ENCODE results near the gene SLC19A3.
"Not testable (repeated sequence)": the region's sequence is repeated elsewhere in the genome, so short reads cannot be mapped to it uniquely, and the experiment has no call there.

SLC19A3 gene

GRCh38 chr2:227717687-227718567 is at the start of gene SLC19A3:
Gene SLC19A3, minus strand, starts transcription at chr2:227718028. Its CDS starts 15,710 bp downstream, at chr2:227702318.
- no peak for DNase-seq

GRCh38 chr2:227766373-227766883 is 48.6 kb upstream of the SLC19A3 start:
- peak; percentile 34 for DNase-seq

GRCh38 chr2:227765788-227766372 is 48.1 kb upstream of the SLC19A3 start:
- no peak for DNase-seq

- DNase-seq: no peak
These were observed 44.1 kb upstream of the SLC19A3 start for GRCh38 chr2:227761740-227762476.

- DNase-seq: peak; percentile 36
These were observed 41.7 kb upstream of the SLC19A3 start for GRCh38 chr2:227759411-227760118.

GRCh38 chr2:227756261-227756660 is 38.4 kb upstream of the SLC19A3 start:
- peak; percentile 25 for DNase-seq

GRCh38 chr2:227748079-227748478 is 30.3 kb upstream of the SLC19A3 start:
- no peak for DNase-seq

- DNase-seq: no peak
These were observed 27.8 kb upstream of the SLC19A3 start, which contains the start of gene SCYGR8 for GRCh38 chr2:227745594-227745993. Gene SCYGR8, plus strand, starts transcription at chr2:227745894. Its CDS starts 0 bp downstream, at chr2:227745894.

GRCh38 chr2:227740705-227741104 is 22.9 kb upstream of the SLC19A3 start:
- DNase-seq: not testable (repeated sequence)

GRCh38 chr2:227739351-227739750 is 21.5 kb upstream of the SLC19A3 start:
- no peak for DNase-seq

- DNase-seq: no peak
These were observed 10.2 kb upstream of the SLC19A3 start, which contains the start of gene SCYGR7 for GRCh38 chr2:227728035-227728434. Gene SCYGR7, plus strand, starts transcription at chr2:227728335. Its CDS starts 0 bp downstream, at chr2:227728335.

GRCh38 chr2:227724394-227725039 is 6.7 kb upstream of the SLC19A3 start, which contains the start of gene SCYGR6:
Gene SCYGR6, minus strand, starts transcription at chr2:227724757. Its CDS starts 0 bp downstream, at chr2:227724757.
- DNase-seq: no peak

- DNase-seq: not testable (repeated sequence)
These were observed 5.0 kb upstream of the SLC19A3 start for GRCh38 chr2:227722821-227723220.

- DNase-seq: no peak
These were observed 2.9 kb upstream of the SLC19A3 start for GRCh38 chr2:227720680-227721079.

GRCh38 chr2:227719641-227720040 is 1.8 kb upstream of the SLC19A3 start:
- DNase-seq: no peak

- no peak for DNase-seq
These were observed 1.3 kb downstream of the SLC19A3 start for GRCh38 chr2:227716501-227716900.

- DNase-seq: no peak
These were observed 4.5 kb downstream of the SLC19A3 start for GRCh38 chr2:227713291-227713690.

- DNase-seq: no peak
These were observed 6.8 kb downstream of the SLC19A3 start for GRCh38 chr2:227710986-227711385.

- DNase-seq: no peak
These were observed 10.4 kb downstream of the SLC19A3 start for GRCh38 chr2:227707390-227707789.

GRCh38 chr2:227706859-227707258 is 11.0 kb downstream of the SLC19A3 start:
- DNase-seq: no peak

- DNase-seq: no peak
These were observed 13.9 kb downstream of the SLC19A3 start for GRCh38 chr2:227703961-227704360.

GRCh38 chr2:227703280-227703732 is 14.5 kb downstream of the SLC19A3 start:
- DNase-seq: no peak

All from MV-4-11 (cell line).